NT2/D1 (cell line): ENCODE results near the gene SLC46A2.

ENCODE experiments used
- YY1 ChIP-seq: IDR thresholded peaks from 2 replicates; pipeline ENCODE4 v1.6.1; 2011; ENCODE audit not compliant: insufficient read length, insufficient read depth
- ZNF274 ChIP-seq: IDR thresholded peaks from 2 replicates; pipeline ENCODE4 v1.6.1; 2011; ENCODE audit warnings: mild to moderate bottlenecking, low read depth, low read length

GRCh38 chr9:112884721-112885120 lies 6.0 kb downstream of the SLC46A2 start:
- TF ChIP-seq YY1 (no peak), ZNF274 (no peak)
